DMS79 treated with DMSO at 0.1 percent for 48 hours (cell line): ENCODE data around the gene SLC16A9.

Source experiments
- DNase-seq: peaks from one replicate; lab custom pipeline; 2025; lab: John Stamatoyannopoulos, UW

Gene SLC16A9

DNA sequence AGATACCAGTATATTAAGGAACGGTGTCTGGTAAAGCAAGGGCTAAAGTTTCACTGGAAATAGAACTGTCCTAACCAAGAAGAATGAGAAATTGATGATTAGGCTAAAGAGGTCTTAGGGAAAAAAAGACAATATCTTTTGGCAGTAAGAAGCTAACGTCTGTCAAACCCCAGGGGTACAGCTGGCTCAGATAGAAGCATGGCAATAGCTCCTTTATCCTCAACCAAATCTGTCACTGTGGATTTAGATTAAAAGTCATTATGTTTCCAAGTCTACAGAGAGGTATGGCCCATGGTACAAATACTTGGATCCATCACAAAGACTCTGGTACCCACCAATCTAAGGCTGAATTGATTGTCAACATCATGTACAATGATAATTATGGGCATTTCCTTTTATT lies 8.6 kb upstream of the SLC16A9 start:
- DNase-seq: no peak

GRCh38 chr10:59713196-59713821 lies 3.7 kb upstream of the SLC16A9 start:
- no peak for DNase-seq

- no peak for DNase-seq
Observed at GRCh38 chr10:59711871-59712494, 2.3 kb upstream of the SLC16A9 start.

GRCh38 chr10:59708816-59709394 lies 745 bp downstream of the SLC16A9 start:
- no peak for DNase-seq

GRCh38 chr10:59706851-59707797 lies 2.5 kb downstream of the SLC16A9 start:
- DNase-seq: no peak

- no peak for DNase-seq
Observed at GRCh38 chr10:59705931-59706330, 3.7 kb downstream of the SLC16A9 start.

DNA sequence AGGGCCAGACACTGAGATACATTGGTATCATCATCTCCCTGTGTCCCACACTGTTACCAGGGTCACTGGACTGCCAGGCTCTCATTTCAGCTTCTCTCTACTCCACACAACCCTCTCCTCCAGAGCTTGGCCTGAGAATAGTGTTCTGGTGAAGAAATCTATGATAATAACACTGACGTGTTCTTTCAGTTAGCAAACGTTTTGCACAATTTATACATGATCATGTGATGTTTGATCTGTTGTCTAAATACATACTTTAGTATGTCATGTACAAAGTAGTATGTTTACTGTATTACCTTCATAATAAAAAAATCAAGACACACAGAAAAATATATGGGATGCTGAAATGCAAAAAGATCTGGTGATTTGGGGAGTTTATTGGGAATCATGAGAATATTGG lies 5.0 kb downstream of the SLC16A9 start:
- no peak for DNase-seq

- DNase-seq: no peak
Observed at GRCh38 chr10:59702347-59702746, 7.3 kb downstream of the SLC16A9 start.

DNA sequence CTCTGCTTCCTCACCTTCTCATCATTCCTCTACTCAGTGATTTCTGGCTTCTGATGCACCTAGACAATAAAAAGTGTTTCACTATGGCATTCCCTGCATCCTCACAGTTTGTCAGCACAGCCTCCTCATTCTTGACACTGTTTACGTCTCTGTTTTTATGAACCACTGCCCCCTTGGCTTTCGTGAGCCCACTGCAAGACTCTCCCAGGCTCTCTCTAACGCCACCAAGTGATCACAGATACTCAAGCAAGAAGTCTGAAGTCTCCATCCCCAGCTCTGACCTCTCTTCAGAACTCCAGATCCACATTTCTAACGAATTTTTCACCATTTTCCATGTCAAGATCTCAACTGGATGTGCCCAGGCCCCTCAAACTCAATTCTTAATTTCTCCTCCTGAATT lies 8.9 kb downstream of the SLC16A9 start:
- no peak for DNase-seq

- DNase-seq: no peak
Observed at GRCh38 chr10:59698326-59698725, 11.3 kb downstream of the SLC16A9 start.

DNA sequence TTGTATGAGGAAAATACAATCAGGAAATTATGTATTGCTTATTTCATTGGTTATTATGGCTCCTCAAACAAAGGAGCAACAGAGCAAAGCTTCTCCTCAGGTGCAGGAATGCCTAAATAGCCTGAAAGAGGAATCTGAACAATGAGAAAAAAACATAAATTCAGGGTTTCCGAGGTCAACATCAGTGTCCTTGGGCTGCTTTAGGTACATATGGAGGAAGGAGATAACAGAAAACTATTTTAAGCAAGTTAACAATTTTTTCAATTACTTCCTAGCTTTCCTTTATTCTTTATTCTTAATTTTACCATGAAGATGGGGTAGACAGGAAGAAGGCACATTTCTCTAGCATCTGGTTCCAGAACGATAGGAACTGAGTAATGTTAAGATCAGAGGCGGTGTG lies 14.0 kb downstream of the SLC16A9 start:
- no peak for DNase-seq

DNA sequence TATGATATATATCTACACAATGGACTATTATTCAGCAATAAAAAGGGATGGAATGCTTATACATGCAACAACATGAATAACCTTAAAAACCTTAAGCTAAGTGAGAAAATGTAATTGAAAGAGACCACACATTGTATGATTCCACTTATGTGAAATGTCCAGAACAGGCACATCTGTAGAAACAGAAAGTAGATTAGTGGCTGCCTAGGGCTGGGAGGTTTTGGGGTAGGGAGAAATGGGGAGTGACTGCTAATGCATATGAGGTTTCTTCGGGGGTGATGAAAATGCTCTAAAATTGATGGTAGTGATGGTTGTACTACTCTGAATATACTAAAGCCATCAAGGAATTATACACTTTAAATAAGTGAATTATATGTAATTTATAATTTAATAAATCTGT lies 14.7 kb downstream of the SLC16A9 start:
- no peak for DNase-seq

DNA sequence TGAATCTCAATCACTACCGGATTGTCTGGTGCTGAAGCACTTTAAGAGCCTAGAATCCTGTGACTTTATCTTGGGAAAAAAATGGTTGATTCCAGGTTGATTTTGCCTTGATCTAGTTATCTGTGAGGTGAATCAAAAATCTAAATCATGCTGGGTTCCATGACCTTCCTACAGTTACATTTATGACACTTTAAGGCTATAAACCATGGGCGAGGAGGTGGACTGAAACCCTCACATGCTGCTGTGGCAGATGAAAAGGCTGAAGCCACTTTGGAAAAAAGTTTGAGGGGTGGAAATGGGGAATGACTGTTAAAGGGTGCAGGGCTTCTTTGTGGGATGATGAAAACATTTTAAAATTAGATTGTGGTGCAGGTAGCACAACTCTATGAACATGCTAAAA lies 17.5 kb downstream of the SLC16A9 start:
- DNase-seq: no peak

- no peak for DNase-seq
Observed at GRCh38 chr10:59688921-59689351, 20.7 kb downstream of the SLC16A9 start.

DNA sequence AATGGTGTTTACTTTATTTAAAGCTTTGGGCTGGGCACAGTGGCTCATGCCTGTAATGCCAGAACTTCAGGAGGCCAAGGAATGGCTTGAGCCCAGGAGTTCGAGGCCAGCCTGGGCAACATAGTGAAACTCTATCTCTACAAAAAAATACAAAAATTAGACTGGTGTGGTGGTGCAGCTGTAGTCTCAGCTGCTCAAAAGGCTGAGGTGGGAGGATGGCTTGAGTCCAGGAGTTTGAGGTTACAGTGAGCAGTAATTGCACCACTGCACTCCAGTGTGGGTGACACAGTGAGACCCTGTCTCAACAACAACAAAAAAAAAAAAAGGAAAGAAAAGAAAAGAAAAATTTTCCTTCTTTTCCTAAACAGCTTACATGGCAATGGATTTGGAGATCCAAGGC lies 22.0 kb downstream of the SLC16A9 start:
- DNase-seq: no peak

DNA sequence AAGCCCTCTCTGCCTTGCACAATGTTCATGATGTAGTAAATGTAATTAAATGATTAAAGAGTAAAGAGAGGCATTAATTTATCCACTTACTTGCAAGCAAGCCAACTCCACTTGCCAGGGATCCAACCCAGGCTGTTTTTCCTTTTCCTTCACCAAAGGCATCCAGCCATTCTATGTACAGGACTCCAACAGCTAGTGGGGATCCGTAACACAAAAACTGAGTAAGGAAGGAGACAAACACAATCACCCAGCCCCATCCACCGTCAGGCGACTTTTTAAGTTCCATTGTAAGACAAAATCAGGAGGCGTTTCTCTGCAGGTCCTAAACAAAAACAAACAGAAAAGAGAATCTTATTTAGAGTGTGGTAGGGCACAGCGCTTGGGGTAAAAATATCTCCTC lies 25.6 kb downstream of the SLC16A9 start:
- DNase-seq: no peak

DNA sequence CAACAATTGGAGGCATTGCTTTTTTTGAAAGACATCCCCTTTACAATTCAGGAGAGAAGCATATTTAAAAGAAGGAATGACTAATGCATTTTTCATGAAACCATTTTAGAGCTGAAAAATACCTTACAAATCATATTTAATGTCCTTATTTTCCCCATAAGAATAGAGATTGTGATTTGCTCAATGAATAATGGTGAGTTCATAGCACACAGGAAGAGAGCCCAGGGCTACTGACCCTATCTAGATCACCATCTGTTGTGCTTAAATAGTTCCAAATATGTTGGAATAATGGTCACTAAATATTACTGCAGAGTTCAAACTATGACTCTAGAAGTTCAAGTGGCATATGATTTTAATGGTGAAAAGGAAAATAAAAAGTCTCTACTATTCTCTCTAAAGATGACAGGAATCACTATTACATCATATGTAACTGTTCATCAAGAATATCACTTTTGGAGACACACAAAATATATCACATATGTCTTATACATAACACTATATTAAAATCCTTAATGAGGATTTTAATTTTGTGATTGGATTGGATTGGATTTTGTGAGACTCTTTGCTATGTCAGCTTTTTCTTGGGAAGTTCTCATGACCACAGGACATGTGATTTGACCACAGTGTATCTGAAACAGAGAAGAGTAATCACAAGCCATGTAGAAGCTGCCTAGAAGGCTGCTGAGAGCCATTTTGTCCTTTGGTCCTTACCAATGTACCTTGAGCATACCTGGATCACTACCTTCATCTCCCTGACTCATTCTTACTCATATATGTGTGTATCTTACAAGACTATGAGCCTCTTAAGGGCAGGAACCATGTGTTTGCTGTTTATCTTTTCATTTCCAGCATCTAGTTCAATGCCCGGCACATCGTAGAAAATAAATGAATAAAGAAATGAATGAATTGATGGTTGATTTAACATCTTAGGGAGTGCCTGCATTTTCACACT lies 26.4 kb downstream of the SLC16A9 start:
- DNase-seq: no peak

GRCh38 chr10:59680199-59680598 lies 29.5 kb downstream of the SLC16A9 start:
- no peak for DNase-seq

GRCh38 chr10:59678884-59679301 lies 30.8 kb downstream of the SLC16A9 start:
- no peak for DNase-seq

GRCh38 chr10:59677253-59677831 lies 32.3 kb downstream of the SLC16A9 start:
- DNase-seq: no peak

DNA sequence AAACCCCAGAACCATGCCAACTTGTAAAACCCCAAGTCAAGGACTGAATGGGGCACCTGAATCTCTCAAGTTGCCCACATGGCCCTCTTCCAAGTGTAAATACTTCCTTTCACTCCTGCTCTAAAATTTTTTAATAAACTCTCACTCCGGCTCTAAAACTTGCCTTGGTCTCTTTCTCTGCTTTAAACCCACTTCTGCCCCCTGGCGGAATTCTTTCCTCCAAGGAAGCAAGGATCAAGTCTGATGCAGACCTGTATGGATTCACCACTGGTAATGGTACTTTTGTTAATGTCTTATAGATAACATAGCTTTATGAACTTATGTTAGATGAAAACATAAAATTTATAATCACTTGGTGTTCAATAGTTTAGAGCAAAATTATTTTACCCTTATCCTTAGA lies 33.8 kb downstream of the SLC16A9 start:
- no peak for DNase-seq
